Measurements from ENCODE around the gene NRF1.
"Not testable (repeated sequence)": the region's sequence is repeated elsewhere in the genome, so short reads cannot be mapped to it uniquely, and the experiment has no call there.

NRF1 gene

DNA sequence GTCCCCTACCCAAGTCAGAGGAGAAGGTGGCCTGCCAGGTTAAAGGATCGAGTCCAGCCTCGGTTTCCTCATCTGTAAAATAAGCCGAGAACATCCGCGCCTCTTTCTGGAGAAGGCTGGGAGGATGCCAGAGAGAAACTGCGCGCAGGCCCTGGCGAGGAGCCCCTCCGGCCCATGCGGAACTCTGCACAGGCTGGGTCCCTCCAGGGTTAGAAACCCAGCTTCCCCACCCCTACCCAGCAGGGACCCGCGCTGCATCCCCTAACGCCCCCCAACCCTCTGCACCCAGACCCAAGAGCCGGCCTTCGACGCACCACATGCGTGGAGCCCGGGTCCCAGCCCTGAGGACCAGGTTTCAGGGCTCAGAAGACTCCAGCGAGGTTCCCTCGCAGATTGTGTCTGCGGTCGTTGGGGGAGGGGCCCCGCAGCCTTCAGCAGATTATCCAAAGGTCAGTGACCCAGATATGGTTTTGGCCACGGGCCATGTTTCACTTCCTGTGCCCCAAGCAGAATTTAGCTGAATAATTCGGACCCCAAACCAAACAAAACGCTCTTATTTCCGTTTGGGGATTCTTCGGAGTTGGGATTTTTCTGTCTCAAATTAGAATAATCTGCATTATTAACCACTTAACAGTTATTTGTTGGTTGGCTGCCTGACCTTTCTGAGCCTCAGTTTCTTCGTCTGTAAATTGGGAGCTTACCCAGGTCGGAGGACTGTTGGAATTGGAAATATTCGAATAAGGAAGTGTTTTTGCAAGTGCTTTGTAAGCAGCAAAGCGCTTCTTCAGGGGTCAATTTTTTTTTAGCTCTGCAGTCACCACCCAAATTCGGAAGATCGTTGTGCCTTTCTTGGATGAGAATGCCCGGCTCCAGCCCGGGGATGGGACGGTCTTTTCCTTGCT lies 173.5 kb downstream of the NRF1 start:
- DNase-seq: no peak

- no peak for DNase-seq
Observed at GRCh38 chr7:129785685-129786514, 174.4 kb downstream of the NRF1 start.

DNA sequence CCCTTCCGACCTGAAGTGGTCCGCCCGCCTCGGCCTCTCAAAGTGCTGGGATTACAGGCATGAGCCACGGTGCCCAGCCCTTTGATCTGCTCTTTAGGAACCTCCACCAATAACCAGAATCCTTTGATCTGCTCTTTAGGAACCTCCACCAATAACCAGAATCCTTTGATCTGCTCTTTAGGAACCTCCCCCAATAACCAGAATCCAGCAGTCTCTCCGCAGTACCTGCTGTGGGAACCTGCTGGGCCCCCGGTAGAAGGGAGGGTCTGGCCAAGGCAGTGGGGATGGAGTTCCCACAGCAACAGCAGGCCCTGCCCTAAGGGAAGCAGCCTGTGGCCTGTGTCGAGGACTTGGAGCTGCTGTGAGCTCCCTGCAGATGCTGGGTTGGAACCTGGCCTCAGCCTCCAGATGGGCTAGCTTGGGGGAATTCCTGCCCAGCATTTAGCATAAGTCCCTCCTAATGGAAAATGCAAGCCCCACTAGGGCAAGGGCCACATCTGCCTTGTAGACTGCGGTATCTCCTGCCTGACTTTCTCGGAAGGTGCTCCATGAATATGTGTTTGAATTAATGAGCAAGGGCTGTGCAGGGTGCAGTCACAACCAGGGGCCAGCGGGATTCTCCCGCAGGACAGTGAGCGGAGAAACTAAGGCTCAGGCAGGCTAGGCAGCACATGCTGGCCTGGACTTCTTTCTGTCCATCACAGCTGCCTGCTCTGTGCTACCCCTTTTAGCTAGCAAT lies 175.5 kb downstream of the NRF1 start:
- DNase-seq: no peak

DNA sequence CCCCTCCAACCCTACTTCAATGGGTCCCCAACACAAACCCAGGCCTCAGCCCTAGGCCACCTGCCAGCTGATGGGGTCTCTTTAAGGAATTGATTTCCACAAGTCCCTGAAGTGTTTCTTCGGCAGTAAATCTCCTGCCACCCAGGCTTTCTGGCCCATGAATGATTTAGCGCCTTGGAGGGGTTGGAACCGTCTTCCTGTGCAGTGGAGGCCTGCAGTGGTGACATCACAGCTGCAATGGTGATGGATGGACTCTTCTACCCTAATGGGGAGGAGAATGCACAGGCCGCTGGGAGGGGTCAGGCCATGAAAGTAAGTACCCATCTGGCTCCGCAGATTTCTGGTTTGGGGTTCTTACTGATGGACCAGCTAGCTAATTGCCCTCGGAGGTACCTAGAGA lies 177.5 kb downstream of the NRF1 start:
- DNase-seq: no peak

- DNase-seq: no peak
Observed at GRCh38 chr7:129789652-129790051, 178.1 kb downstream of the NRF1 start.

DNA sequence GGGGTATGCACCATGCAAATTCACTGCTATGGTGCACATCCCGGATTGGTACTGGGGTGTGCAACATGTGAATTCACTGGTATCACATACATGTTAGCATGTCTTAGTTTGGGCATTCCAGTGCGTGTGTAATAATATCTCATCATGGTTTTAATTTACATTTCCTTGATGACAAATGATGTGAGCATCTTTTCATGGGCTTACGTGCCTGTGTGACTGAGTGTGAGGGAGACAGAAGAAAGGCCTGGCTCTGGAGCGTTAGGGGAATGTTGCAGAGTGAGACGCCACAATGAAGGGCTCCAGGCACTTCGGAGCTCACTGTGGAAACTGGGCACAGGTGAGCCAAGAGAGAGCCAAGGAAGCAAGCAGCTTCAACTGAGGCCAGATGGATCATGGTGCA lies 178.6 kb downstream of the NRF1 start:
- no peak for DNase-seq

GRCh38 chr7:129792721-129793120 lies 181.2 kb downstream of the NRF1 start:
- DNase-seq: no peak

- DNase-seq: no peak
Observed at GRCh38 chr7:129793506-129794310, 182.2 kb downstream of the NRF1 start.

- DNase-seq: not testable (repeated sequence)
Observed at GRCh38 chr7:129794461-129794860, 182.9 kb downstream of the NRF1 start.

DNA sequence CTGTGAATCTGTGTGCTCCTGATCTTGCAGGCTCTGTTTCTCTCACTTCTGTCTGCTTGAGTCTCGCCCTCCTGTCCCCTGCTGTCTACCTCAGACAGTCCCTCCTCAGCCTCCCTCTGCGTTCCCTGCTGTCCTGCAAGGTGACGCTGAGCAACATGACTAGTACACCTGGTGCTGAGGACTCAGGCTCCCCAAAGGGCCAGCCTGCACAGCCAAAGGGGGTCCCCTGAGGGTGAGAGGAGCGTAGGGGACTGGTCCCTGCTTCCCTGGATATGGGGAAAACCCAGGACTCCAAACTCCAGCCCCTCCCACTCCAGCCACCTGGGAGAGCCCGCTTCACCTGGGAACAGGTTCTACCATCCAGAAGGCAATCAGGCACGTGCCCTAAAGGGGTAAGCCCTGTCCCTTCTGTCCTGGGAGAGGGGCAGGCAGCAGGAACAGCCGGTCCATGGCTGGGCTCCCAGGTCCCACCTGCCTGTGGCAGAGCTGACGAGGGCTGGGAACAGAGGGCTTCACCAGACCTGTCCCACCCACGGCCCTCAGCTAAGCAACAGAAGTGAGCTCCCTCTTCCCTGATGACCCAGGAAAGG lies 184.8 kb downstream of the NRF1 start:
- no peak for DNase-seq

- DNase-seq: no peak
Observed at GRCh38 chr7:129797214-129797789, 185.8 kb downstream of the NRF1 start.

DNA sequence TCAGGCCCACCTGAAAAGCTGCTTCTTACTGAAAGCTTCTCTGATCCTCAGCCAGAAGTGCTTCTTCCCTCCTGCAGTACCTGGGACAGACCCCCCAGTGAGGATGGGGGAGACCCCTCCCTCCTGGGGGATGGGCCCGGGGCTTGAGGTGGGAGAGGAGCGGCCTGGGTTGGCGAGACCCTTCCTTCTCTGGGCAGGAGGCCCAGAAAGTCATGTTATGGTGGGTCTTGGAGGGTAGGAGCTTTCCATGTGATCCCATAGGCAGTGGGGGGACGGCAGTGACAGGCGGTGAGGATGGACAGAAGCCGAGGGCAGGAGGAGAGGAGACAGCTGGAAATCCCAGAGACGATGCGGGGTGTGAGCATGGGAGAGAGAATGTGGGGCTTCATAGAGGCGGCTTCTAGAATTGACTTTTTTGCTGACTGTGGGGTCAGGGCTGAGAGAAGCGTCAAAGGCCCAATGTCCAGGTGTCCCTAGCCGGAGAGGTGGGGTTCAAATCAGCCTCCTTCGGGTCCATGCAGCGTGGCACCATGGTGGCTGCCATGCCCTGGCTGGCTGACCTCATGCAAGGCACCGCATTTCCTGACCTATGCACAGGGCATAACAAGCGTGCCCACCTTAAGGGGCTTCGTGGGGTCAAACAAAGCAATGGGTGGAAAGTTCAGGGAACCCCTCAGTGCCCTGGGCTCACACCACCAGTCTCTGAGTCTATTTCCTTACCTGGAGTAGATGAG lies 187.3 kb downstream of the NRF1 start:
- DNase-seq: no peak

- no peak for DNase-seq
Observed at GRCh38 chr7:129799350-129799955, 187.9 kb downstream of the NRF1 start.

DNA sequence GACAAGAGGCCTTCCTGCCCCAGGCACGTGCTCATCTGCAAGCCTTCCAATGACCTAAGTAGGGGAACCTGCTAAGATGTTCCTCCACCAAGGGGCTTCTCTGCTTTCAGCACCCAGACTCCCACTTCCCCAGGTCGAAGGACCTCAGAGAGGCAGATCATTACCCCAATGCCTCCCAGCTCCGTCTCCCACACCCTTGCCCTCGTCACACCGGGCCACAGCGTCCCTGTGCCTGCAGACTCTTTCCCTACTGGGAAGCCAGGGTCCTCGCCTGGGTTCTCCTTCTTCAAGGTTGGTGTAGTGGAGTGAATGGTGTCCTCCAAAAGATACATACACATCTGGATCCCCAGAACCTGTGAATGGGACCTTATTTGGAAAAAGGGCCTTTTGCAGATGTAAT lies 189.4 kb downstream of the NRF1 start:
- no peak for DNase-seq

GRCh38 chr7:129801882-129802281 lies 190.4 kb downstream of the NRF1 start:
- DNase-seq: peak; percentile 16 to 40

DNA sequence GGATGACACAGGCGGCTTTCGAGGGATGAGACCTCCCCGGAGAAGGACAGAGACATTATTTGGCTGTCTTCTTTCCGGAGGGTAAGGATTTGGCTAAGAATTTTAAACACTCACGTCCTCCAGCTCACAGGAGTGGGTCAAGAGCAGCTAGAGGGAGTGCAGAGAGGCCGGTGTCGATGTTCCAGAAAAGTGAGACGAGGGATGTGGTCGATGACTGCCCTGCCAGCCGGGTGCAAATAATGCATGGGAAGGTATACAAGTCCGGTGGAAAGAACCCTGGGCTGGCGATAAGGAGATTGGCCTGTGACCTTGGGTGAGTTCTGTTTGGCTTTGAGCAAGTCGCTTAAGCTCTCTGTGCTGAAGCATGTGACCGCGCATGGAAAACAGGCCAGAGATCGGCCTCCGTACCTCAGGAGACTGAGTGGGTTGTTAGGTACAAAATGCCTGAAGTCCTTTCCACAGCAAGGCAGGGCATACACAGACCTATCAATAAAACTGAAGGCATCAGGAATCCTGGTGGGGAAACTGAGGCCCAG lies 192.1 kb downstream of the NRF1 start:
- DNase-seq: no peak

GRCh38 chr7:129804111-129804889 lies 192.8 kb downstream of the NRF1 start:
- no peak for DNase-seq

DNA sequence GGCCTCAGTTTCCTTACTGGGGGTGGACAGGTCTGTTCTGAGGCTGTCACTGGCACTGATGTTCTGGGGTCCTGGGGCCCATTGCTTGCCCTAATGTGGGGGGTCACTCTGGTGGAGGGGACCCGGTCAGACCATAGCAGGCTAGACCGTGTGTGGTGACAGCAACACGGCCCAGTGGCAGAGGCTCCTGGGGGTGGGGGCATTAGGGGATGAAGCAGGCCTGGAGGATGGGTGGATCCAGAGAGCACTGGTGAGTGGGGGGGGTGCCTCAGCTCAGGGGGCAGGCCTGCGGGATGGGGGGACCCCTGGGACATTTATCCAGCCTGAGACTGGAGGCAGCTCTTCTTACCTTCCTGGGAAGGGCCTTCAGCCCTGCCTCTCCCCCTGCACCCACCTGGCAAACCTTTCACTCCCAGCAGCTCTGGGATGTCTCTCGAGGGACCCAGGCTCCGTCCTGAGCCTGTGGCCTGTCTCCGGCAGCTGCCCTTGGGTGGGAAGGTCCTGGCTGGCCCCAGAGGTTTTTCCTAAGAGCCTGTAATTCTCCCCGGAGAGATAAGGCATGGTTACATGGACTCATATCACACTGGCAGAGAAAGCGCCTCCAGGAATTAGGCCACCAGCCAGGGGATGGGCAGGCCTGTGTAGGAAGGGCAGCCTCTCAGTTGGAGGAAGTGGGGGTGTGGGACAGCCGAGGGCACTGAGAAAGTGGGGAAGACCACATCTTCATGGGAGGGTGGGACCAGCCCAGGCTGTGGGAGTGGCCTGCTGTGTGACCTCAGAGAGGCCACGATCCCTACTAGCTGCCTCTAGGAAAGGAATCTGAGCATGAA lies 193.6 kb downstream of the NRF1 start:
- DNase-seq: no peak

All from NCI-H2081 (cell line).